Mesothelial cell of epicardium (in vitro differentiated cells): Measurements from ENCODE around the gene TSPAN2. TPM values are rescaled to one million over a fixed set of nuclear protein-coding genes. Genes with fewer than 3 reads are reported as not detected.

Experiments used
- DNase-seq, 2 experiments: peaks; one replicate each; pipeline ENCODE4 v3.0.0; 2021; ENCODE audit warnings: low spot score in 2 of 2; ENCODE audit not compliant: unreplicated experiment in 2 of 2
- H3K27ac Mint-ChIP-seq: 2 replicates; pipeline ENCODE4 v1.8.0; 2021; ENCODE audit warnings: mixed read lengths
- H3K27me3 Mint-ChIP-seq: 2 replicates; pipeline ENCODE4 v1.8.0; 2021; ENCODE audit warnings: low read depth, mixed read lengths
- H3K36me3 Mint-ChIP-seq: 2 replicates; pipeline ENCODE4 v1.8.0; 2021; ENCODE audit warnings: mixed read lengths
- H3K4me1 Mint-ChIP-seq: 2 replicates; pipeline ENCODE4 v1.8.0; 2021; ENCODE audit warnings: mixed read lengths
- H3K4me3 Mint-ChIP-seq: 2 replicates; pipeline ENCODE4 v1.8.0; 2021; ENCODE audit warnings: mild to moderate bottlenecking, moderate library complexity, mixed read lengths
- H3K9me3 Mint-ChIP-seq: 2 replicates; pipeline ENCODE4 v1.8.0; 2021; ENCODE audit warnings: mixed read lengths
- total RNA-seq: library from RNA; stranded (reverse); gene quantifications from 3 replicates; pipeline ENCODE4 v1.2.1, GENCODE V29; 2021
- TF ChIP-seq, protein P1 (sequence below): fragments of 200-600 bp; sonication (generic); IDR thresholded peaks from one replicate; pipeline ENCODE4 v1.5.0; 2021; ENCODE audit warnings: antibody characterized with exemption; ENCODE audit not compliant: unreplicated experiment

TSPAN2 gene
- total RNA-seq, 1 donor from 2014 or later: 12.1 TPM

DNA sequence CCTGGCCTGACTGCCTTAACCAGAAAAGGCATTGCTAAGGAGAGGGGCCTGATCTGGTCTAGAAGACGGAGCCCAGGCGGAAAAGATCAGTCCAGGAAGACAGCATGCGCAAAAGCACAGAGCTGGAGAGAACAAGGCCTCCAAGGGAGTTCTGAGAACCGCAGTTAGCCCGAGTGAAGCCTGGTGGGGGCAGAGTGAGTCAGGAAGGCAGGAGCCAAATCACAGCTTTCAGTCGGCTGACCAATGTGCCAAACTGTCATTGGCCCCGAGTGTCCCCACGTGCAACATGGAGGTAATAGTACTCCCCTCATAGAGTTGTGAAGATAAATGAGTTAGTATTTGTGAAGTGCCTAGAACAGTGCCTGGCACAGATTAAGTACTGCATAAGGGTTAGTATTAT lies 1.2 kb upstream of the TSPAN2 start:
- peak overlapping the region; percentile 5 for H3K27ac Mint-ChIP-seq
- no peaks in the 10 kb centered on the region for H3K9me3 Mint-ChIP-seq
- no peak for DNase-seq
- H3K4me1 Mint-ChIP-seq: peaks cover 25% of the 10 kb centered on the region
- no peaks in the 10 kb centered on the region for H3K36me3 Mint-ChIP-seq
- H3K4me3 Mint-ChIP-seq: peak overlapping the region; percentile 81
- TF ChIP-seq, protein P1, sequence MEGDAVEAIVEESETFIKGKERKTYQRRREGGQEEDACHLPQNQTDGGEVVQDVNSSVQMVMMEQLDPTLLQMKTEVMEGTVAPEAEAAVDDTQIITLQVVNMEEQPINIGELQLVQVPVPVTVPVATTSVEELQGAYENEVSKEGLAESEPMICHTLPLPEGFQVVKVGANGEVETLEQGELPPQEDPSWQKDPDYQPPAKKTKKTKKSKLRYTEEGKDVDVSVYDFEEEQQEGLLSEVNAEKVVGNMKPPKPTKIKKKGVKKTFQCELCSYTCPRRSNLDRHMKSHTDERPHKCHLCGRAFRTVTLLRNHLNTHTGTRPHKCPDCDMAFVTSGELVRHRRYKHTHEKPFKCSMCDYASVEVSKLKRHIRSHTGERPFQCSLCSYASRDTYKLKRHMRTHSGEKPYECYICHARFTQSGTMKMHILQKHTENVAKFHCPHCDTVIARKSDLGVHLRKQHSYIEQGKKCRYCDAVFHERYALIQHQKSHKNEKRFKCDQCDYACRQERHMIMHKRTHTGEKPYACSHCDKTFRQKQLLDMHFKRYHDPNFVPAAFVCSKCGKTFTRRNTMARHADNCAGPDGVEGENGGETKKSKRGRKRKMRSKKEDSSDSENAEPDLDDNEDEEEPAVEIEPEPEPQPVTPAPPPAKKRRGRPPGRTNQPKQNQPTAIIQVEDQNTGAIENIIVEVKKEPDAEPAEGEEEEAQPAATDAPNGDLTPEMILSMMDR: no peak
- H3K27me3 Mint-ChIP-seq: peaks cover 30% of the 10 kb centered on the region

DNA sequence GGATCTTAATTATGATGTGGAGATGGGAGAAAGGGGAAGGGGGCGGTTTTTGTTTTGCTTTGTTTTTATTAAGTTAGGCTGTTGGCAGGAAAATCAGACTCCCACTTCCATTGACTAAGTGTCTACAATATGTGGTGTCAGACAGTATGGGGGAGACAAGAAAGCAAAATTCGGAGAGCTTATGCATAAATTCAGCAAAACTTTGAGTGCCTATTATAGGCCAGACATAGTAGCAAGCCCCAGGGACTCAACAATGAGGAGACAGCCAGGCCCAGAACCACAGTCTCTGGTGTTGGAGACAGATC lies 835 bp upstream of the TSPAN2 start:
- H3K27ac Mint-ChIP-seq: peak overlapping the region; percentile 5
- no peaks in the 10 kb centered on the region for H3K9me3 Mint-ChIP-seq
- peak overlapping the region; percentile 81 for H3K4me3 Mint-ChIP-seq
- TF ChIP-seq, protein P1: no peak
- no peaks in the 10 kb centered on the region for H3K36me3 Mint-ChIP-seq
- DNase-seq: no peak
- peaks cover 29% of the 10 kb centered on the region for H3K4me1 Mint-ChIP-seq
- H3K27me3 Mint-ChIP-seq: peaks cover 28% of the 10 kb centered on the region

DNA sequence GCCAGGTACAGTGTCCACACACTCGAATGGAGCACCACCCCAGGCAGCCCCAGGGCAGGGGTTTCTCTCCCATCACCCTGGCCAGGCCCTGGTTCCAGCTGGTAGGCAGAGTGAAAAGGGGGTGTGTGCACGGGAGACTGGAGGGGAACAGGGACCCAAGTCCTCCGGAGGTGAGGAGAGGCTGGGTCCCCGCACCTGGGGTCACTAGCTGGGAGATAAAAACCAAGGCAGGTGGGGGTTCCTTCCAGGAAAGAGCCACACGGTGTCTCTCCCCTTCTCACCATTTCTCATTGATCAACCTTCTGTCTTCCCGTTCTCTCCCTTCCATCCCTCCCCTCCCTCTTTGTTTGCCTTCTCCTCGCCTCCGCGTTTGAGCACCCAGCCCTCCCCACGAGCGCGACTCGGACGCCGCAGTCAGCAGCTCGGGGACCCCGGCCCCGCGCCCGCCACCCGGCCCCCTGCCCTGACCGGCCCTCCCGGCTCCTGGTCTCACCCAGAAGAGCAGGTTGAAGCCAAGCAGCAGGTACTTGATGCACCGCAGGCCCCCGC lies 358 bp downstream of the TSPAN2 start:
- TF ChIP-seq, protein P1: no peak
- Mint-ChIP-seq H3K4me3 (peak overlapping the region; percentile 65), H3K4me1 (peaks cover 36% of the 10 kb centered on the region), H3K9me3 (no peaks in the 10 kb centered on the region), H3K36me3 (no peaks in the 10 kb centered on the region), H3K27ac (no peak overlapping the region), H3K27me3 (peaks cover 28% of the 10 kb centered on the region)
- no peak for DNase-seq

DNA sequence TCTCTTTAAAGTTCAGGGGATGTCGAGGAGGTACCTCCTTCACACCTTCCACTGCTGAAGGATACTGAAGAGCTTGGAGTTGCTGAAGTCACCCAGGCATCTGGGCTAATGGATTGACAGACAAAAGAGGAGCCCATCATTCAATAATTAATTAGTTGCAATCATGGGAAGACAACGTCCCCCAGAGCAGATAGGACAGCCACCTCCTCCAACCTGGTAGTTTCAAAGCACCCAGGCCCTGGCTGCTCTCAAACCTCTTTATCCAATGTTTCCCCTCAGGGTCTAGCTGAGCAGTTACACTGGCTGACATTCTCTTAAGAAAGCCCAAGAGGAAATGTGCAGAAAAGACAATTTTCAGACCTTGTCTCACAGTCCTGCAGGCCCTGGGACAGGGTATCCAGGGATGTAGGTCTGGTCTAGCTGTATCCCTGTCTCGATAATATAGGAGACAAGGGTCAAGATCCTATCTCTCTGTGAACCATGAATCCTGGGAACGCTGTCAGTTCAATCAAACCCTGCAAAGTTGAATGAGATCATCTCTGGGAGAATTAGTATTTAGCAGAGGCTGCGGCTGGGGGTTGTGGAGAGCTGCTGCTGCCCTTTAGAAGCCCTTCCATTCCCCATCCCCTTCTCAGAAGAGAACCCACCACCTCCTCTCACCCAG lies 1.1 kb downstream of the TSPAN2 start:
- H3K4me1 Mint-ChIP-seq: peaks cover 38% of the 10 kb centered on the region
- no peaks in the 10 kb centered on the region for H3K36me3 Mint-ChIP-seq
- DNase-seq: no peak
- peaks cover 28% of the 10 kb centered on the region for H3K27me3 Mint-ChIP-seq
- H3K27ac Mint-ChIP-seq: no peak overlapping the region
- TF ChIP-seq, protein P1: no peak
- H3K4me3 Mint-ChIP-seq: peak overlapping the region; percentile 65
- H3K9me3 Mint-ChIP-seq: no peaks in the 10 kb centered on the region

DNA sequence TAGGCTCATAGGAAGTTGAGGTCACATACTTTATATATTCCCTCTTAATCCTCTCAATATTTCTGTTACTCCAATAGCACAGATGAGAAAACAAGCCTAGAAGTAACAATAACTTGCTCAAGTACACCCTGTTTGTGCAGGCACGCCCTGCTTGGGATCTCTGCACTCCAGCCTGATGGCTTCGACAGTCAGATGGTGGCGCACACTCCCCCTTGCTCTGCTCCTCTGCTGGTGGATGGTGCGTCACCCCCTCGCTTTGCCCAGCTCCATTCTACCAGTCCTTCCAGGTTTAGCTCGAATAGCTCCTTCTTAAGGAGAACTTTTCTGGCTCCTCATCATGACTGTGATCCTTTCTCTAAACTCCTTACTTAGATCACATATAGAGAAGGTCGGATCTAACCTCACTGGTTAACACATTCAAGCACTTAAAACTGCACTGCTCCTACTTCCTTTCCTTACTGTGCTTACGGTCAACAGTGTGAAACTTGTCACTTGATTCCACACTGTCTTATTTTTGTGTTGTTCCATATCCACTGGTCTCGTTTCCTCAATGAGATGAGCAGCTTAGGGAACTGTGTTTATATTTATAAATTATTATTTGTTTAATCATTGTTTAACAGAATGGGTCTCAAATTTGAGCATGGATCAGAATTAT lies 3.0 kb downstream of the TSPAN2 start:
- DNase-seq: no peak
- Mint-ChIP-seq H3K27ac (peak overlapping the region; percentile 41), H3K4me1 (peaks cover 38% of the 10 kb centered on the region), H3K27me3 (peaks cover 27% of the 10 kb centered on the region), H3K9me3 (no peaks in the 10 kb centered on the region), H3K4me3 (no peak overlapping the region), H3K36me3 (no peaks in the 10 kb centered on the region)
- TF ChIP-seq, protein P1: no peak
